MM.1S (cell line): ENCODE measurements around the gene CDK5R2.

Experiments used
- EZH2 ChIP-seq: fragments of 300-600 bp; sonication (generic); optimal IDR thresholded peaks from 2 replicates; pipeline ENCODE3; 2017; ENCODE audit warnings: low read depth, mild to moderate bottlenecking, antibody characterized with exemption, low read length, mixed read lengths
- TF ChIP-seq, protein P1 (sequence below): fragments of 300-600 bp; sonication (generic); IDR thresholded peaks from 2 replicates; pipeline ENCODE4 v1.5.1; 2016; ENCODE audit warnings: antibody characterized with exemption, low read length, mixed read lengths

DNA sequence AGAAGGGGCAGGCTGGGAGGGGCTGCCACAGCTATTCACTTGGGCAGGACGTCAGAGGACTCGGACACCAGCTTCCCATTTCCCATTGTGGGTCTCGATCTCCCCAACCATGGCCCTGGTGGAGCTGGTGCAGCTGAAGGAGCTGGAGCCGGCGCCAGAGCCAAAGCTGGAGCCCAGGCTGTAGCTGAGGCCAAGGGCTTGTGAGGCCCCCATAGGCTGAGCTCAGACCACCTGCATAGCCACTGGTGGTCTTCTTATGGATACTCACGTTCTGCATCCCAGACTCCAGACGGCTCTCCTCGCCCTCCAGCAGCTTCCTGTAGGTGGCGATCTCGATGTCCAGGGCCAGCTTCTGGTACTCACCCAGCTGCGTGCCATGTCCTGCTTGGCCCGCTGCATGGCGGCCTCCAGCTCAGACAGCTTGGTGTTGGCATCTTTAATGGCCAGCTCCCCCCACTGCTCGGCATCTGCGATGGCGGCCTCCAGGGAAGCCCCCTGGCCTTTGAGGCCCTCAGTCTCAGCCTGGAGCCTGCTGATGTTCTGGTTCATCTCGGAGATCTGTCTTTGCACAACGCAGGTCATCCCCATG is 6.0 kb upstream of the CDK5R2 start:
- TF ChIP-seq, protein P1, sequence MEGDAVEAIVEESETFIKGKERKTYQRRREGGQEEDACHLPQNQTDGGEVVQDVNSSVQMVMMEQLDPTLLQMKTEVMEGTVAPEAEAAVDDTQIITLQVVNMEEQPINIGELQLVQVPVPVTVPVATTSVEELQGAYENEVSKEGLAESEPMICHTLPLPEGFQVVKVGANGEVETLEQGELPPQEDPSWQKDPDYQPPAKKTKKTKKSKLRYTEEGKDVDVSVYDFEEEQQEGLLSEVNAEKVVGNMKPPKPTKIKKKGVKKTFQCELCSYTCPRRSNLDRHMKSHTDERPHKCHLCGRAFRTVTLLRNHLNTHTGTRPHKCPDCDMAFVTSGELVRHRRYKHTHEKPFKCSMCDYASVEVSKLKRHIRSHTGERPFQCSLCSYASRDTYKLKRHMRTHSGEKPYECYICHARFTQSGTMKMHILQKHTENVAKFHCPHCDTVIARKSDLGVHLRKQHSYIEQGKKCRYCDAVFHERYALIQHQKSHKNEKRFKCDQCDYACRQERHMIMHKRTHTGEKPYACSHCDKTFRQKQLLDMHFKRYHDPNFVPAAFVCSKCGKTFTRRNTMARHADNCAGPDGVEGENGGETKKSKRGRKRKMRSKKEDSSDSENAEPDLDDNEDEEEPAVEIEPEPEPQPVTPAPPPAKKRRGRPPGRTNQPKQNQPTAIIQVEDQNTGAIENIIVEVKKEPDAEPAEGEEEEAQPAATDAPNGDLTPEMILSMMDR: peak; percentile 14; the same call in 1 of the 2 replicates
- TF ChIP-seq EZH2: no peak
